CD4-positive, alpha-beta memory T cell (primary cell): Measurements from ENCODE around the gene CAB39L. TPM values are rescaled to one million over a fixed set of nuclear protein-coding genes. Genes with fewer than 3 reads are reported as not detected.

Experiments used
- CTCF ChIA-PET: fragments of 350-600 bp; sonication (Branson Sonifier 250); formaldehyde crosslinking; loops from one replicate; lab custom pipeline; 2021; ENCODE audit warnings: inconsistent platforms; ENCODE audit not compliant: partially characterized antibody; lab: Charles Lee
- POLR2A ChIA-PET: fragments of 350-600 bp; sonication (Branson Sonifier 250); formaldehyde crosslinking; loops from one replicate; lab custom pipeline; 2021; ENCODE audit not compliant: partially characterized antibody; lab: Charles Lee
- DNase-seq, 5 donors: peaks; one replicate each; pipeline versions ENCODE4 v3.0.0 to v3.0.0-alpha.2; 2020 to 2022; ENCODE audit warnings: mixed read lengths in 1 of 5
- H3K27ac ChIP-seq: one replicate; pipeline ENCODE4 v1.7.0; 2013; ENCODE audit warnings: low read depth, low read length
- H3K27me3 ChIP-seq: 2 replicates; pipeline ENCODE4 v1.7.0; 2013; ENCODE audit warnings: mild to moderate bottlenecking, low read length, moderate library complexity; ENCODE audit not compliant: insufficient read depth
- H3K36me3 ChIP-seq: 2 replicates; pipeline ENCODE4 v1.7.0; 2013; ENCODE audit warnings: mild to moderate bottlenecking, low read length, moderate library complexity; ENCODE audit not compliant: insufficient read depth
- H3K4me1 ChIP-seq: 2 replicates; pipeline ENCODE4 v1.7.0; 2013; ENCODE audit warnings: mild to moderate bottlenecking, low read length, moderate library complexity; ENCODE audit not compliant: insufficient read depth
- H3K4me3 ChIP-seq, 2 donors: one replicate each; pipeline ENCODE4 v1.7.0; 2013; ENCODE audit warnings: low read length in 2 of 2, mild to moderate bottlenecking in 1 of 2
- H3K9me3 ChIP-seq, 2 donors: one replicate each; pipeline ENCODE4 v1.7.0; 2013; ENCODE audit warnings: low read length in 2 of 2, control low read depth in 1 of 2; ENCODE audit not compliant: control insufficient read depth in 1 of 2
- H3K27ac Mint-ChIP-seq, 7 donors: one replicate each; pipeline ENCODE4 v1.8.0; 2020 to 2021; ENCODE audit warnings: mixed read lengths in 7 of 7, mild to moderate bottlenecking in 6 of 7, inconsistent platforms in 3 of 7, moderate library complexity in 3 of 7
- H3K27me3 Mint-ChIP-seq, 2 donors: one replicate each; pipeline ENCODE4 v1.8.0; 2020 to 2021; ENCODE audit warnings: mixed read lengths in 2 of 2
- H3K36me3 Mint-ChIP-seq, 2 donors: one replicate each; pipeline ENCODE4 v1.8.0; 2020 to 2021; ENCODE audit warnings: mixed read lengths in 2 of 2, inconsistent platforms in 1 of 2, mild to moderate bottlenecking in 1 of 2
- H3K4me1 Mint-ChIP-seq, 4 donors: one replicate each; pipeline ENCODE4 v1.8.0; 2020 to 2021; ENCODE audit warnings: mixed read lengths in 4 of 4, mild to moderate bottlenecking in 1 of 4
- H3K4me3 Mint-ChIP-seq, 8 donors: one replicate each; pipeline ENCODE4 v1.8.0; 2020 to 2021; ENCODE audit warnings: mixed read lengths in 8 of 8, mild to moderate bottlenecking in 7 of 8, moderate library complexity in 6 of 8, inconsistent platforms in 3 of 8
- H3K9me3 Mint-ChIP-seq, 8 donors: one replicate each; pipeline ENCODE4 v1.8.0; 2020 to 2021; ENCODE audit warnings: mixed read lengths in 8 of 8, mild to moderate bottlenecking in 5 of 8, inconsistent platforms in 3 of 8, moderate library complexity in 1 of 8
- intact Hi-C: fragments of 100-400 bp; cut with micrococcal nuclease; formaldehyde crosslinking; loops from one replicate; pipeline ENCODE4 v1.15.1; 2023
- polyA plus RNA-seq, 2 donors: library from polyadenylated mRNA; unstranded; fragments of 300-500 nt; fragmentation: Illumina TruSeq; gene quantifications; one replicate each; pipeline ENCODE4 v1.2.3, GENCODE V29; 2021
- total RNA-seq, 2 experiments: library from RNA; stranded (reverse); gene quantifications; one replicate each; pipeline ENCODE4 v1.2.3, GENCODE V29; 2021

CAB39L gene
- total and polyA plus RNA-seq, 4 experiments from 2014 or later, result 4.1 to 7.7 (median 6.1) TPM

DNA sequence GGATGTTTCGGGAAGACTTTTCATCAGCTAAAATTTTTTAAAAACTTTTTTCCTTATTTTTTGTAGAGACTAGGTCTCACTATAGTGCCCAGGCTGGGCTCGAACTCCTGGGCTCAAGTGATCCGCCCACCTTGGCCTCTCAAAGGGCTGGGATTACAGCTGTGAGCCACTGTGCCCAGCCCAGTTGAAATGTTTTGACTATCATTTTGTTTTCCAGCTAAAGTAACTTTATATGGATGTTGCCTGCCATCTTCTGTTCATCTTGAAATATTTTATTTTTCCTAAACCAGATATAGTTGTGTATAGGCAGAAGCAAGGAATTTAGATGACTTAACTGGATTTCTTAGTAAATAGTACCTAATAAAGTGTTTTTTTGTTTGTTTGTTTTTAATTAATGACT, 7.0 kb downstream of the CAB39L start:
- no peaks in the 10 kb centered on the region for H3K9me3 Mint-ChIP-seq
- intact Hi-C loops, result loop anchor here (1.0 kb wide), 1 partner anchor 136 kb away; no protein-coding TSS in a partner anchor
- no peak overlapping the region for H3K27ac ChIP-seq
- H3K9me3 ChIP-seq, result no peaks in the 10 kb centered on the region
- H3K27ac Mint-ChIP-seq, result no peak overlapping the region
- no peak overlapping the region for H3K4me3 Mint-ChIP-seq
- H3K27me3 Mint-ChIP-seq, result no peaks in the 10 kb centered on the region
- H3K4me1 ChIP-seq, result no peaks in the 10 kb centered on the region
- H3K36me3 ChIP-seq, result no peaks in the 10 kb centered on the region
- peaks cover 7 to 15% of the 10 kb centered on the region in 2 donors for H3K36me3 Mint-ChIP-seq
- no peak for DNase-seq
- no peaks in the 10 kb centered on the region for H3K27me3 ChIP-seq
- ChIA-PET POLR2A (no interaction called here), CTCF (interaction anchor here (1.0 kb wide), 1 partner anchor 9 kb away, joined by 3 read pairs; no protein-coding TSS in a partner anchor)
- no peaks in the 10 kb centered on the region for H3K4me1 Mint-ChIP-seq
- H3K4me3 ChIP-seq, result no peak overlapping the region

GRCh38 chr13:49435992-49436391, 7.9 kb downstream of the CAB39L start:
- Histone ChIP-seq H3K27ac (no peak overlapping the region), H3K4me1 (no peaks in the 10 kb centered on the region), H3K4me3 (no peak overlapping the region), H3K9me3 (no peaks in the 10 kb centered on the region), H3K36me3 (no peaks in the 10 kb centered on the region), H3K27me3 (no peaks in the 10 kb centered on the region)
- Mint-ChIP-seq H3K27ac (no peak overlapping the region), H3K36me3 (peaks cover 7 to 15% of the 10 kb centered on the region in 2 donors), H3K4me1 (no peaks in the 10 kb centered on the region), H3K9me3 (no peaks in the 10 kb centered on the region), H3K4me3 (no peak overlapping the region), H3K27me3 (no peaks in the 10 kb centered on the region)
- intact Hi-C loops, result no loop called here
- no peak for DNase-seq
- POLR2A ChIA-PET, result interaction anchor here (1.5 kb wide), 1 partner anchor 8 kb away, joined by 6 read pairs; the partner anchor contains the start of genes CAB39L and SETDB2
- CTCF ChIA-PET, result interaction anchor here (0.7 to 1.0 kb wide), 2 partner anchors 9 to 136 kb away, joined by 3 read pairs; no protein-coding TSS in a partner anchor

DNA sequence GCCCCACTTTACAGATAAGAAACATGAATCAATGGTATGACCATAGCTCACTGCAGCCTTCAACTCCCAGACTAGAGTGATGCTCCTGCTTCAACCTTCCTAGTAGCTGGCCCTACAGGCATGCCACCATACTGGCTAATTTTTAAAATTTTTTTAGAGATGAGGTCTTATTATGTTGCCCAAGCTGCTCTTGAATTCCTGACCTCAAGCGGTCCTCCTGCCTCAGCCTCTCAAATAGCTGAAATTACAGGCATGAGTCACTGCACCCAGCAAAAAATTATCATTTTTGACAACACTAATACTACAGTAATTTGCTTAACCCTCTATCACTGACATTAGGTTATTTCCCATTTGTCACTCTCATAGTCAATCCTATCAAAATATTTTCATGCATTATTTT, 14.7 kb downstream of the CAB39L start:
- Histone ChIP-seq H3K9me3 (no peaks in the 10 kb centered on the region), H3K4me1 (no peaks in the 10 kb centered on the region), H3K4me3 (no peak overlapping the region), H3K27me3 (no peaks in the 10 kb centered on the region), H3K27ac (no peak overlapping the region), H3K36me3 (no peaks in the 10 kb centered on the region)
- intact Hi-C loops, result no loop called here
- Mint-ChIP-seq H3K27me3 (no peaks in the 10 kb centered on the region), H3K9me3 (peaks cover 0 to 2% (median 0%) of the 10 kb centered on the region in 8 donors), H3K36me3 (peaks cover 8 to 13% of the 10 kb centered on the region in 2 donors), H3K4me1 (no peaks in the 10 kb centered on the region), H3K27ac (no peak overlapping the region), H3K4me3 (no peak overlapping the region)
- DNase-seq, result no peak
- ChIA-PET POLR2A (interaction anchor here (1.0 kb wide), 1 partner anchor 15 kb away, joined by 3 read pairs; the partner anchor contains the start of genes CAB39L and SETDB2), CTCF (no interaction called here)

DNA sequence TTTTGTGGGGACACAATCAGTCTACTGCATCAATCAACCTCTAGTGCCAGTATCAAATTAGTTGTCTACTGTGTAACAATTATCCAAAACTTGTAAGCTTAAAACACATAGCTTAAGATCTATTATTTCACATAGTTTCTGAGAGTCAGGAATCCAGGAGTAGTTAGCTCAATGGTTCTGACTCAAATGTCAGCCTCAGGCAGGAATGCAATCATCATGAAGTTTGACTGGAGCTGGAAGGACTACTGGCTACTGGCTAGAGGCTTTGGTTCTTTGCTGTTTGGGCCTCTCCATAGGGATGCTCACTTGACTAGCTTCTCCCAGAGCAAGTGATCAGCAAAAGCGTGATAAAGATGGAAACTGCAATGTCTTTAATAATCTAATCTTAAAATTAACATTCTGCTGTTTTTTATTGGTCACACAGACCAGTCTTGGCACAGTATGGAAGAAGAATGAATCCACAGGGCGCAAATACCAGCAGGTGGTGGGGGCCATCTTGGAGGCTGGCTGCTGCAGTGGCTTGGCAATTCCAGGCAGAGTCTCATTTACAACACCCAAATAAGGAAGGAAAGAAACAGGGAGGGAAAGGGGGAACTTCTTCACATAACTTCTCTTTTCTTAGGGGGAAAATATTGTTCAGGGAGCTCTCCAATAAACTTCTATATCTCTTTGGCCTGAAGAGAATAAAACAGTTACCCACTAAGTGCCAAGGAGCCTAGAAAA, 15.7 kb downstream of the CAB39L start:
- POLR2A ChIA-PET, result interaction anchor here (1.2 to 1.4 kb wide), 2 partner anchors 16 to 106 kb away, joined by 3 to 10 read pairs; partner anchors contain the start of genes CAB39L and SETDB2
- intact Hi-C loops, result no loop called here

GRCh38 chr13:49424011-49424560, 19.8 kb downstream of the CAB39L start:
- DNase-seq, result no peak
- Histone ChIP-seq H3K36me3 (no peaks in the 10 kb centered on the region), H3K27me3 (no peaks in the 10 kb centered on the region), H3K4me1 (no peaks in the 10 kb centered on the region), H3K4me3 (no peak overlapping the region), H3K27ac (no peak overlapping the region), H3K9me3 (no peaks in the 10 kb centered on the region)
- POLR2A ChIA-PET, result no interaction called here
- CTCF ChIA-PET, result no interaction called here
- intact Hi-C loops, result loop anchor here (5.0 kb wide), 1 partner anchor 423 kb away; no protein-coding TSS in a partner anchor
- H3K4me1 Mint-ChIP-seq, result no peaks in the 10 kb centered on the region
- peaks cover 0 to 2% (median 0%) of the 10 kb centered on the region in 8 donors for H3K9me3 Mint-ChIP-seq
- peaks cover 0 to 2% of the 10 kb centered on the region in 2 donors for H3K27me3 Mint-ChIP-seq
- no peak overlapping the region for H3K4me3 Mint-ChIP-seq
- peak overlapping the region in 1 of 7 donors; percentile 42 for H3K27ac Mint-ChIP-seq
- peaks cover 0 to 2% of the 10 kb centered on the region in 2 donors for H3K36me3 Mint-ChIP-seq

More for the DNA sequence above, 15.7 kb downstream of the CAB39L start:
- H3K36me3 Mint-ChIP-seq, result peaks cover 5 to 9% of the 10 kb centered on the region in 2 donors
- Histone ChIP-seq H3K27me3 (no peaks in the 10 kb centered on the region), H3K4me1 (no peaks in the 10 kb centered on the region), H3K4me3 (no peak overlapping the region), H3K9me3 (no peaks in the 10 kb centered on the region), H3K27ac (no peak overlapping the region), H3K36me3 (no peaks in the 10 kb centered on the region)
- peak overlapping the region in 1 of 7 donors; percentile 1 for H3K27ac Mint-ChIP-seq
- H3K4me1 Mint-ChIP-seq, result no peaks in the 10 kb centered on the region
- H3K27me3 Mint-ChIP-seq, result no peaks in the 10 kb centered on the region
- CTCF ChIA-PET, result interaction anchor here (1.6 kb wide), 1 partner anchor 8 kb away, joined by 3 read pairs; no protein-coding TSS in a partner anchor
- no peak for DNase-seq
- peaks cover 0 to 2% (median 0%) of the 10 kb centered on the region in 8 donors for H3K9me3 Mint-ChIP-seq
- H3K4me3 Mint-ChIP-seq, result no peak overlapping the region

- H3K27me3 Mint-ChIP-seq, result peaks cover 0 to 2% of the 10 kb centered on the region in 2 donors
- ChIA-PET CTCF (interaction anchor here (0.9 to 2.2 kb wide), 3 partner anchors 10 to 185 kb away, joined by 3 to 9 read pairs (median 3); partner anchors contain the start of genes CAB39L and SETDB2), POLR2A (no interaction called here)
- no peak overlapping the region for H3K27ac Mint-ChIP-seq
- intact Hi-C loops, result loop anchor here (1.0 to 5.0 kb wide), 2 partner anchors 186 to 426 kb away; no protein-coding TSS in a partner anchor
- H3K4me3 ChIP-seq, result no peak overlapping the region
- H3K27me3 ChIP-seq, result no peaks in the 10 kb centered on the region
- DNase-seq, result peak in 4 of 5 donors; percentile 5 to 19 (median 13)
- no peak overlapping the region for H3K4me3 Mint-ChIP-seq
- no peaks in the 10 kb centered on the region for H3K4me1 Mint-ChIP-seq
- peaks cover 0 to 2% of the 10 kb centered on the region in 2 donors for H3K36me3 Mint-ChIP-seq
- no peaks in the 10 kb centered on the region for H3K4me1 ChIP-seq
- H3K27ac ChIP-seq, result no peak overlapping the region
- H3K9me3 ChIP-seq, result no peaks in the 10 kb centered on the region
- no peaks in the 10 kb centered on the region for H3K9me3 Mint-ChIP-seq
- H3K36me3 ChIP-seq, result no peaks in the 10 kb centered on the region
Observed at GRCh38 chr13:49421391-49421790, 22.5 kb downstream of the CAB39L start.

DNA sequence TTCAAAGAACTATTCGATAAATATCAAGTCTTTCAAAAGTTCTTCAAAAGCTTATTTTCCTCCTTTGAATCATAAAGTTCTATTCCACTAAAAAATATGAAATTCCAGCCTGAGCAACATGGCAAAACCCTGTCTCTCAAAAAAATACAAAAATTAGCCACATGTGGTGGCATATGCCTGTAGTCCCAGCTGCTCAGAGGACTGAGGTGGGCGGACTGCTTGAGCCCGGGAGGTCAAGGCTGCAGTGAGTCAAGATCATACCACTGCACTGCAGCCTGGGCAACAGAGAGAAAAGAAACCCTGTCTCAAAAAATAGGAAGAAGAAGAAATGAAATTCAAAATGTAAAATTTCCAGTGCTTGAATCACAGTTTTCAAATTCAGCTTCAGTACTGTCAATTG, 24.6 kb downstream of the CAB39L start:
- ChIA-PET POLR2A (no interaction called here), CTCF (interaction anchor here (2.2 kb wide), 1 partner anchor 187 kb away, joined by 9 read pairs; no protein-coding TSS in a partner anchor)

More for the DNA sequence above, 24.6 kb downstream of the CAB39L start:
- no peaks in the 10 kb centered on the region for H3K4me1 ChIP-seq
- H3K36me3 ChIP-seq, result no peaks in the 10 kb centered on the region
- Mint-ChIP-seq H3K4me3 (no peak overlapping the region), H3K27me3 (peaks cover 0 to 2% of the 10 kb centered on the region in 2 donors), H3K36me3 (peaks cover 0 to 2% of the 10 kb centered on the region in 2 donors), H3K27ac (no peak overlapping the region), H3K4me1 (no peaks in the 10 kb centered on the region), H3K9me3 (no peaks in the 10 kb centered on the region)
- no peak for DNase-seq
- no peak overlapping the region for H3K4me3 ChIP-seq
- no peaks in the 10 kb centered on the region for H3K9me3 ChIP-seq
- no peaks in the 10 kb centered on the region for H3K27me3 ChIP-seq
- intact Hi-C loops, result no loop called here
- no peak overlapping the region for H3K27ac ChIP-seq
